A549 (cell line): ENCODE results near the gene FAM118A. TPM values are rescaled to one million over a fixed set of nuclear protein-coding genes. Genes with fewer than 3 reads are reported as not detected.
A peak's percentile ranks its signal among the peaks of the same experiment; 100 is the strongest.

Source experiments
- ATAC-seq, 2 experiments: fragments of 200-7000 bp in 1 of 2; fragments of >200 bp in 1 of 2; cut with Nextera tagmentation in 1 of 2; cut with Tn5 transposase in 1 of 2; 3 replicates each; pipeline versions ENCODE4 v1.8.0 to v1.9.1; 2018 to 2020; ENCODE audit warnings: mild to moderate bottlenecking in 1 of 2, moderate library complexity in 1 of 2
- CTCF ChIA-PET: fragments of 300-600 bp; sonication (Branson Sonifier 250); formaldehyde crosslinking; extraction: SDS; loops from one replicate; lab custom pipeline; 2021; ENCODE audit warnings: antibody characterized with exemption, inconsistent platforms; lab: Yijun Ruan, JAX
- POLR2A ChIA-PET: fragments of 350-600 bp; formaldehyde crosslinking; extraction: SDS; loops from one replicate; lab custom pipeline; 2021; ENCODE audit warnings: antibody characterized with exemption, inconsistent platforms; lab: Yijun Ruan, JAX
- DNase-seq, 2 experiments: peaks; one replicate each; pipeline versions ENCODE4 v3.0.0 to v3.0.0-alpha.2; 2011 to 2016; ENCODE audit warnings: low read depth in 1 of 2, low spot score in 1 of 2
- FAIRE-seq: peaks from 2 replicates; lab custom pipeline; 2011; peaks lifted over from hg19 to GRCh38; lab: Jason Lieb, UNC
- H3K27ac ChIP-seq, 2 experiments: fragments of >200 bp; sonication (Bioruptor Twin); formaldehyde crosslinking; 3 replicates each; pipeline ENCODE4 v1.5.1; 2016 to 2017
- H3K4me1 ChIP-seq: fragments of >200 bp; sonication (Bioruptor Twin); formaldehyde crosslinking; 3 replicates; pipeline ENCODE4 v1.6.1; 2016
- H3K4me2 ChIP-seq: fragments of >200 bp; sonication (Bioruptor Twin); formaldehyde crosslinking; 3 replicates; pipeline ENCODE4 v1.6.1; 2016
- H3K4me3 ChIP-seq: fragments of >200 bp; sonication (Bioruptor Twin); formaldehyde crosslinking; 3 replicates; pipeline ENCODE4 v1.5.1; 2016
- H3K9me3 ChIP-seq: fragments of >200 bp; sonication (Bioruptor Twin); formaldehyde crosslinking; 3 replicates; pipeline ENCODE4 v1.6.1; 2016
- ATOH8 ChIP-seq: fragments of 250-450 bp; sonication (Bioruptor Pico); IDR thresholded peaks from 2 replicates; pipeline ENCODE4 v1.5.0; 2020; ENCODE audit warnings: low read depth, mild to moderate bottlenecking, moderate library complexity
- BCL3 ChIP-seq: fragments of >200 bp; sonication (Bioruptor Twin); formaldehyde crosslinking; IDR thresholded peaks from 3 replicates; pipeline ENCODE4 v1.6.1; 2016
- BHLHE40 ChIP-seq: IDR thresholded peaks from 2 replicates; pipeline ENCODE4 v1.6.1; 2012; ENCODE audit warnings: low read depth, low read length, inconsistent platforms
- CHD2 ChIP-seq: fragments of 150-350 bp; IDR thresholded peaks from 2 replicates; pipeline ENCODE4 v1.6.1; 2014; ENCODE audit warnings: low read length; ENCODE audit not compliant: partially characterized antibody
- CHD4 ChIP-seq: fragments of 200-600 bp; sonication (generic); IDR thresholded peaks from 2 replicates; pipeline ENCODE4 v1.6.1; 2016; ENCODE audit warnings: antibody characterized with exemption, mild to moderate bottlenecking, borderline replicate concordance
- CTCF ChIP-seq: fragments of >200 bp; sonication (Bioruptor Twin); formaldehyde crosslinking; IDR thresholded peaks from 3 replicates; pipeline ENCODE4 v1.5.1; 2016
- ELK1 ChIP-seq: fragments of 150-350 bp; IDR thresholded peaks from 2 replicates; pipeline ENCODE4 v1.6.1; 2014; ENCODE audit warnings: low read depth, mild to moderate bottlenecking, low read length
- FOSB ChIP-seq: fragments of 250-450 bp; sonication (Bioruptor Pico); IDR thresholded peaks from 2 replicates; pipeline ENCODE4 v1.5.0; 2020; ENCODE audit warnings: mild to moderate bottlenecking, moderate library complexity
- FOSL2 ChIP-seq, 2 experiments: fragments of 450-650 bp in 1 of 2; fragments of >200 bp in 1 of 2; sonication (Bioruptor Twin) in 1 of 2; formaldehyde crosslinking; IDR thresholded peaks; 2 replicates each; pipeline versions ENCODE4 v1.5.0 to v1.6.1; 2016 to 2020; ENCODE audit warnings: mild to moderate bottlenecking in 1 of 2, moderate library complexity in 1 of 2
- HES2 ChIP-seq: fragments of >200 bp; sonication (Bioruptor Twin); formaldehyde crosslinking; IDR thresholded peaks from 2 replicates; pipeline ENCODE4 v1.6.1; 2016
- JUN ChIP-seq, 2 experiments: fragments of >200 bp; sonication (Bioruptor Twin); formaldehyde crosslinking; IDR thresholded peaks; 2 replicates in 1 of 2; 3 replicates in 1 of 2; pipeline ENCODE4 v1.6.1; 2016 to 2017
- MAFK ChIP-seq: fragments of 450-650 bp; IDR thresholded peaks from 2 replicates; pipeline ENCODE4 v1.6.1; 2014; ENCODE audit not compliant: partially characterized antibody
- MAX ChIP-seq: IDR thresholded peaks from 2 replicates; pipeline ENCODE4 v1.6.1; 2012
- MYC ChIP-seq: IDR thresholded peaks from 2 replicates; pipeline ENCODE4 v1.6.1; 2012; ENCODE audit warnings: mild to moderate bottlenecking, inconsistent platforms, low read length, improper control_type of control experiment, borderline replicate concordance
- NR3C1 ChIP-seq: fragments of >200 bp; sonication (Bioruptor Twin); formaldehyde crosslinking; IDR thresholded peaks from 3 replicates; pipeline ENCODE4 v1.6.1; 2017
- RCOR1 ChIP-seq: fragments of 150-350 bp; IDR thresholded peaks from 2 replicates; pipeline ENCODE4 v1.6.1; 2014; ENCODE audit warnings: antibody characterized with exemption, low read length, low read depth
- RNF2 ChIP-seq: fragments of 200-600 bp; sonication (generic); IDR thresholded peaks from 2 replicates; pipeline ENCODE4 v1.6.1; 2016; ENCODE audit warnings: low read depth, mild to moderate bottlenecking, antibody characterized with exemption, moderate library complexity, borderline replicate concordance
- SREBF2 ChIP-seq: fragments of 450-650 bp; IDR thresholded peaks from 2 replicates; pipeline ENCODE4 v1.6.1; 2014; ENCODE audit warnings: mild to moderate bottlenecking, moderate library complexity
- TFCP2L1 ChIP-seq: fragments of 250-450 bp; sonication (Bioruptor Pico); IDR thresholded peaks from 2 replicates; pipeline ENCODE4 v1.5.0; 2021; ENCODE audit warnings: mild to moderate bottlenecking
- TP53 ChIP-seq: fragments of 250-450 bp; sonication (Bioruptor Pico); IDR thresholded peaks from 2 replicates; pipeline ENCODE4 v1.5.0; 2021; ENCODE audit warnings: mild to moderate bottlenecking, moderate library complexity
- USF2 ChIP-seq: fragments of 450-650 bp; IDR thresholded peaks from 2 replicates; pipeline ENCODE4 v1.6.1; 2014; ENCODE audit warnings: antibody characterized with exemption
- ZC3H11A ChIP-seq: fragments of 450-650 bp; IDR thresholded peaks from 2 replicates; pipeline ENCODE4 v1.6.1; 2014; ENCODE audit warnings: antibody characterized with exemption, mild to moderate bottlenecking
- ZFP36 ChIP-seq: fragments of 450-650 bp; IDR thresholded peaks from 2 replicates; pipeline ENCODE4 v1.6.1; 2014; ENCODE audit warnings: borderline replicate concordance; ENCODE audit not compliant: partially characterized antibody
- ZNF302 ChIP-seq: fragments of 250-450 bp; sonication (Bioruptor Pico); IDR thresholded peaks from 2 replicates; pipeline ENCODE4 v1.9.0; 2021; ENCODE audit warnings: inconsistent platforms, mild to moderate bottlenecking, moderate library complexity
- ZSCAN20 ChIP-seq: fragments of 250-450 bp; sonication (Bioruptor Pico); IDR thresholded peaks from 2 replicates; pipeline ENCODE4 v1.8.0; 2022; ENCODE audit warnings: mild to moderate bottlenecking, moderate library complexity
- WGBS: methylation state at CpG from one replicate; pipeline ENCODE4 v1.1.6; 2017; ENCODE audit errors: missing lambda C conversion rate; 5-methylcytosine and 5-hydroxymethylcytosine counted together
- polyA plus RNA-seq, 4 experiments: library from polyadenylated mRNA; depleted of rRNA in 3 of 4; stranded (reverse); fragments of >200 nt; fragmentation: RNase III in 1 of 4; extraction: RNeasy Plus Mini Kit Qiagen cat#74134 plus additional on column Dnase treatment in 1 of 4; gene quantifications; 2 replicates in 3 of 4; 3 replicates in 1 of 4; pipeline ENCODE4 v1.2.3, GENCODE V29; 2011 to 2017

Gene FAM118A
- polyA plus RNA-seq, 2 of the 4 experiments (the other 2 are of a cell fraction) = 16.8 to 18.1 TPM

- CTCF ChIA-PET = interaction anchor here (1.4 kb wide), 2 partner anchors 18 to 24 kb away, joined by 3 read pairs; no protein-coding TSS in a partner anchor
- H3K27ac ChIP-seq = no peak overlapping the region
- no peak for ATAC-seq
- TF ChIP-seq MAX (no peak), NR3C1 (no peak), USF2 (no peak), RCOR1 (no peak), BCL3 (no peak), TP53 (CRISPR knock-in tag) (no peak), HES2 (no peak)
- TF ChIP-seq, all 56 proteins: peak for 0
- Histone ChIP-seq H3K4me2 (no peak overlapping the region), H3K9me3 (no peaks in the 10 kb centered on the region), H3K4me3 (no peak overlapping the region), H3K4me1 (no peaks in the 10 kb centered on the region)
- no peak for DNase-seq
- FAIRE-seq = no peak
- POLR2A ChIA-PET = no interaction called here
- WGBS = 79% methylated on average over 4 of the region's 6 CpGs
Measured at GRCh38 chr22:45341498-45341897, 31.8 kb downstream of the FAM118A start.

GRCh38 chr22:45343143-45343542 is 33.4 kb downstream of the FAM118A start:
- ChIA-PET CTCF (no interaction called here), POLR2A (no interaction called here)
- Histone ChIP-seq H3K4me3 (no peak overlapping the region), H3K4me2 (no peak overlapping the region), H3K27ac (no peak overlapping the region), H3K4me1 (no peaks in the 10 kb centered on the region), H3K9me3 (no peaks in the 10 kb centered on the region)
- TF ChIP-seq CHD4 (no peak), RNF2 (no peak), BCL3 (no peak), CHD2 (no peak), MYC (no peak), NR3C1 (no peak)
- DNase-seq = no peak
- no peak for ATAC-seq
- no peak for FAIRE-seq
- WGBS = 97% methylated on average over 8 of the region's 8 CpGs

GRCh38 chr22:45344334-45344733 is 34.6 kb downstream of the FAM118A start:
- DNase-seq (peak; percentile 28 to 41), FAIRE-seq (no peak), ATAC-seq (peak; percentile 87 to 89)
- Histone ChIP-seq H3K4me2 (no peak overlapping the region), H3K4me3 (no peak overlapping the region), H3K9me3 (no peaks in the 10 kb centered on the region), H3K27ac (no peak overlapping the region), H3K4me1 (no peaks in the 10 kb centered on the region)
- 51% methylated on average over 5 of the region's 5 CpGs for WGBS
- CTCF ChIA-PET = interaction anchor here (0.6 kb wide), 1 partner anchor 8 kb away, joined by 3 read pairs; no protein-coding TSS in a partner anchor
- POLR2A ChIA-PET = no interaction called here
- TF ChIP-seq ZNF302 = no peak
- TF ChIP-seq MAFK = no peak
- TF ChIP-seq FOSB (CRISPR knock-in tag) = no peak
- TF ChIP-seq ZC3H11A = no peak
- TF ChIP-seq CHD4 = no peak
- TF ChIP-seq JUN (IDR thresholded peaks at IDR 0.05) = no peak
- TF ChIP-seq BHLHE40 = no peak
- no peak for TF ChIP-seq ELK1
- TF ChIP-seq CTCF = no peak
- no peak for TF ChIP-seq ZSCAN20
- no peak for TF ChIP-seq TFCP2L1 (CRISPR knock-in tag)
- no peak for TF ChIP-seq FOSL2 (IDR thresholded peaks at IDR 0.05)
- TF ChIP-seq FOSL2 (CRISPR knock-in tag; IDR thresholded peaks at IDR 0.05) = no peak
- TF ChIP-seq RNF2 = no peak
- no peak for TF ChIP-seq ATOH8 (CRISPR knock-in tag)
- no peak for TF ChIP-seq SREBF2
- TF ChIP-seq ZFP36 = no peak
